CD4-positive, CD25-positive, alpha-beta regulatory T cell (primary cell): ENCODE measurements around the gene TUBB3. TPM values are rescaled to one million over a fixed set of nuclear protein-coding genes. Genes with fewer than 3 reads are reported as not detected.

ENCODE experiments used
- ATAC-seq, 2 donors: fragments of 150-1000 bp; cut with Tn5 transposase; one replicate each; pipeline ENCODE4 v1.10.0; 2021; ENCODE audit warnings: low read depth in 2 of 2, moderate number of reproducible peaks in 2 of 2, moderate library complexity in 1 of 2
- DNase-seq, 3 donors: peaks; one replicate each; pipeline versions ENCODE4 v3.0.0 to v3.0.0-alpha.2; 2012 to 2022; ENCODE audit warnings: mixed read lengths in 1 of 3
- H3K27ac ChIP-seq: one replicate; pipeline ENCODE4 v1.7.0; 2013; ENCODE audit warnings: mild to moderate bottlenecking, low read length; ENCODE audit not compliant: insufficient read depth, poor library complexity, severe bottlenecking
- H3K27me3 ChIP-seq: one replicate; pipeline ENCODE4 v1.7.0; 2013; ENCODE audit warnings: low read length; ENCODE audit not compliant: control insufficient read depth, insufficient read depth
- H3K36me3 ChIP-seq: one replicate; pipeline ENCODE4 v1.7.0; 2013; ENCODE audit warnings: mild to moderate bottlenecking, low read length, moderate library complexity; ENCODE audit not compliant: control insufficient read depth, insufficient read depth
- H3K4me1 ChIP-seq: 2 replicates; pipeline ENCODE4 v1.7.0; 2013; ENCODE audit warnings: mild to moderate bottlenecking, low read length; ENCODE audit not compliant: insufficient read depth, control insufficient read depth, poor library complexity, severe bottlenecking
- H3K4me3 ChIP-seq: one replicate; pipeline ENCODE4 v1.7.0; 2013; ENCODE audit warnings: low read depth, mild to moderate bottlenecking, low read length, moderate library complexity
- H3K9me3 ChIP-seq, 2 experiments: 1 replicate in 1 of 2; 2 replicates in 1 of 2; pipeline ENCODE4 v1.7.0; 2013; ENCODE audit warnings: low read length in 2 of 2, mild to moderate bottlenecking in 1 of 2, moderate library complexity in 1 of 2; ENCODE audit not compliant: control insufficient read depth in 2 of 2
- H3K27ac Mint-ChIP-seq, 3 donors: one replicate each; pipeline ENCODE4 v1.8.0; 2020 to 2022; ENCODE audit warnings: mild to moderate bottlenecking in 3 of 3, mixed read lengths in 3 of 3, moderate library complexity in 2 of 3
- H3K27me3 Mint-ChIP-seq: one replicate; pipeline ENCODE4 v1.8.0; 2022; ENCODE audit warnings: mild to moderate bottlenecking, mixed read lengths
- H3K36me3 Mint-ChIP-seq: one replicate; pipeline ENCODE4 v1.8.0; 2020; ENCODE audit warnings: mixed read lengths
- H3K4me1 Mint-ChIP-seq, 4 donors: one replicate each; pipeline ENCODE4 v1.8.0; 2020 to 2022; ENCODE audit warnings: mixed read lengths in 4 of 4, mild to moderate bottlenecking in 1 of 4
- H3K4me3 Mint-ChIP-seq, 4 donors: one replicate each; pipeline ENCODE4 v1.8.0; 2020 to 2022; ENCODE audit warnings: mild to moderate bottlenecking in 4 of 4, mixed read lengths in 4 of 4, moderate library complexity in 3 of 4
- H3K9me3 Mint-ChIP-seq, 7 donors: one replicate each; pipeline ENCODE4 v1.8.0; 2020 to 2022; ENCODE audit warnings: mixed read lengths in 7 of 7, mild to moderate bottlenecking in 3 of 7, moderate library complexity in 2 of 7
- polyA plus RNA-seq, 4 donors: library from polyadenylated mRNA; unstranded; fragments of 300-500 nt; fragmentation: Illumina TruSeq; gene quantifications; one replicate each; pipeline ENCODE4 v1.2.3, GENCODE V29; 2021
- total RNA-seq: library from RNA; stranded (reverse); gene quantifications from one replicate; pipeline ENCODE4 v1.2.3, GENCODE V29; 2022

The TUBB3 gene
- total and polyA plus RNA-seq, 5 donors from 2014 or later, result 0.22 to 1.8 TPM; not detected in 3

DNA sequence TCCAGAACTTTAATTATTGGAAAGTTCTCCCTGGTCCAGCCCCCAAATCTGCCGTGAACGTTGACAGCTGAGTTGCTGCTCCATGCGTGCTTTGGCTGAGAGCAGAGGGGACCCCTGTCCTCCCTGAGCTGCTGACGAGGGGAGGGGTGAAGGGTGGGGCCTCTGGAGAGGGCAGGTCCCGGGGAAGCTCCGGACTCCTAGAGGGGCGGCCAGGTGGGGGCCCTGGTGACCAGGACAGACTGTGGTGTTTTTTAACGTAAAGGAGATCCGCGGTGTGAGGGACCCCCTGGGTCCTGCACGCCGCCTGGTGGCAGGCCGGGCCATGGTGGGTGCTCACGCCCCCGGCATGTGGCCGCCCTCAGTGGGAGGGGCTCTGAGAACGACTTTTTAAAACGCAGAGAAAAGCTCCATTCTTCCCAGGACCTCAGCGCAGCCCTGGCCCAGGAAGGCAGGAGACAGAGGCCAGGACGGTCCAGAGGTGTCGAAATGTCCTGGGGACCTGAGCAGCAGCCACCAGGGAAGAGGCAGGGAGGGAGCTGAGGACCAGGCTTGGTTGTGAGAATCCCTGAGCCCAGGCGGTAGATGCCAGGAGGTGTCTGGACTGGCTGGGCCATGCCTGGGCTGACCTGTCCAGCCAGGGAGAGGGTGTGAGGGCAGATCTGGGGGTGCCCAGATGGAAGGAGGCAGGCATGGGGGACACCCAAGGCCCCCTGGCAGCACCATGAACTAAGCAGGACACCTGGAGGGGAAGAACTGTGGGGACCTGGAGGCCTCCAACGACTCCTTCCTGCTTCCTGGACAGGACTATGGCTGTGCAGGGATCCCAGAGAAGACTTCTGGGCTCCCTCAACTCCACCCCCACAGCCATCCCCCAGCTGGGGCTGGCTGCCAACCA lies 4.4 kb upstream of the TUBB3 start, which contains the start of gene MC1R:
TSS of gene MC1R (plus strand) at position 410 of the 895 bp plus-strand sequence. CDS start at position 807, 397 bp downstream.
- Histone ChIP-seq H3K9me3 (no peaks in the 10 kb centered on the region), H3K4me3 (peak within 1 kb of the TSS; percentile 73), H3K27me3 (no peaks in the 10 kb centered on the region), H3K27ac (no peak within 1 kb of the TSS), H3K36me3 (no peaks in the 10 kb centered on the region), H3K4me1 (peaks cover 60% of the 10 kb centered on the region)
- H3K36me3 Mint-ChIP-seq, result no peaks in the 10 kb centered on the region
- H3K4me1 Mint-ChIP-seq, result peaks cover 0 to 60% (median 21%) of the 10 kb centered on the region in 4 donors
- no peaks in the 10 kb centered on the region for H3K9me3 Mint-ChIP-seq
- DNase-seq, result peak in 1 of 3 donors; percentile 37
- peaks cover 31% of the 10 kb centered on the region for H3K27me3 Mint-ChIP-seq
- peak in 1 of 2 donors; percentile 9 for ATAC-seq
- H3K27ac Mint-ChIP-seq, result peak within 1 kb of the TSS in 1 of 3 donors; percentile 20
- peak within 1 kb of the TSS; percentile 63 to 88 (median 80) for H3K4me3 Mint-ChIP-seq

DNA sequence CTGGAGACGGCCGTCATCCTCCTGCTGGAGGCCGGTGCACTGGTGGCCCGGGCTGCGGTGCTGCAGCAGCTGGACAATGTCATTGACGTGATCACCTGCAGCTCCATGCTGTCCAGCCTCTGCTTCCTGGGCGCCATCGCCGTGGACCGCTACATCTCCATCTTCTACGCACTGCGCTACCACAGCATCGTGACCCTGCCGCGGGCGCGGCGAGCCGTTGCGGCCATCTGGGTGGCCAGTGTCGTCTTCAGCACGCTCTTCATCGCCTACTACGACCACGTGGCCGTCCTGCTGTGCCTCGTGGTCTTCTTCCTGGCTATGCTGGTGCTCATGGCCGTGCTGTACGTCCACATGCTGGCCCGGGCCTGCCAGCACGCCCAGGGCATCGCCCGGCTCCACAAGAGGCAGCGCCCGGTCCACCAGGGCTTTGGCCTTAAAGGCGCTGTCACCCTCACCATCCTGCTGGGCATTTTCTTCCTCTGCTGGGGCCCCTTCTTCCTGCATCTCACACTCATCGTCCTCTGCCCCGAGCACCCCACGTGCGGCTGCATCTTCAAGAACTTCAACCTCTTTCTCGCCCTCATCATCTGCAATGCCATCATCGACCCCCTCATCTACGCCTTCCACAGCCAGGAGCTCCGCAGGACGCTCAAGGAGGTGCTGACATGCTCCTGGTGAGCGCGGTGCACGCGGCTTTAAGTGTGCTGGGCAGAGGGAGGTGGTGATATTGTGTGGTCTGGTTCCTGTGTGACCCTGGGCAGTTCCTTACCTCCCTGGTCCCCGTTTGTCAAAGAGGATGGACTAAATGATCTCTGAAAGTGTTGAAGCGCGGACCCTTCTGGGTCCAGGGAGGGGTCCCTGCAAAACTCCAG lies 3.4 kb upstream of the TUBB3 start:
- H3K36me3 Mint-ChIP-seq, result no peaks in the 10 kb centered on the region
- ATAC-seq (no peak), DNase-seq (no peak)
- Histone ChIP-seq H3K27ac (no peak overlapping the region), H3K9me3 (no peaks in the 10 kb centered on the region), H3K27me3 (no peaks in the 10 kb centered on the region), H3K4me3 (no peak overlapping the region), H3K36me3 (no peaks in the 10 kb centered on the region), H3K4me1 (peaks cover 71% of the 10 kb centered on the region)
- peak overlapping the region in 1 of 3 donors; percentile 4 for H3K27ac Mint-ChIP-seq
- H3K27me3 Mint-ChIP-seq, result peaks cover 40% of the 10 kb centered on the region
- H3K4me3 Mint-ChIP-seq, result peak overlapping the region in 3 of 4 donors; percentile 28 to 88 (median 31)
- peaks cover 0 to 61% (median 19%) of the 10 kb centered on the region in 4 donors for H3K4me1 Mint-ChIP-seq
- H3K9me3 Mint-ChIP-seq, result no peaks in the 10 kb centered on the region

DNA sequence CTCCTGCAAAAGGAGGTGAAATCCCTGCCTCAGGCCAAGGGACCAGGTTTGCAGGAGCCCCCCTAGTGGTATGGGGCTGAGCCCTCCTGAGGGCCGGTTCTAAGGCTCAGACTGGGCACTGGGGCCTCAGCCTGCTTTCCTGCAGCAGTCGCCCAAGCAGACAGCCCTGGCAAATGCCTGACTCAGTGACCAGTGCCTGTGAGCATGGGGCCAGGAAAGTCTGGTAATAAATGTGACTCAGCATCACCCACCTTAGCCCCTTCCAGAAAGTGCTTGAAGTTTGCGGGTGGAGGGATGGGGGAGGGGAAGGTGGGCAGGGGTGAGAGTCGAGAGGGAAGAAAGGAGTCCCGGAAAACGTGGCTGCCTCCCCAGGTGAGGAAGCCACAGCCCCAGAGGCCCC lies 2.4 kb upstream of the TUBB3 start:
- Mint-ChIP-seq H3K27me3 (peaks cover 40% of the 10 kb centered on the region), H3K4me3 (peak overlapping the region in 3 of 4 donors; percentile 35 to 88 (median 60)), H3K9me3 (no peaks in the 10 kb centered on the region), H3K4me1 (peaks cover 0 to 65% (median 20%) of the 10 kb centered on the region in 4 donors), H3K36me3 (no peaks in the 10 kb centered on the region), H3K27ac (no peak overlapping the region)
- H3K27me3 ChIP-seq, result no peaks in the 10 kb centered on the region
- peaks cover 78% of the 10 kb centered on the region for H3K4me1 ChIP-seq
- H3K4me3 ChIP-seq, result no peak overlapping the region
- no peak overlapping the region for H3K27ac ChIP-seq
- no peaks in the 10 kb centered on the region for H3K9me3 ChIP-seq
- no peak for ATAC-seq
- no peak for DNase-seq
- no peaks in the 10 kb centered on the region for H3K36me3 ChIP-seq

DNA sequence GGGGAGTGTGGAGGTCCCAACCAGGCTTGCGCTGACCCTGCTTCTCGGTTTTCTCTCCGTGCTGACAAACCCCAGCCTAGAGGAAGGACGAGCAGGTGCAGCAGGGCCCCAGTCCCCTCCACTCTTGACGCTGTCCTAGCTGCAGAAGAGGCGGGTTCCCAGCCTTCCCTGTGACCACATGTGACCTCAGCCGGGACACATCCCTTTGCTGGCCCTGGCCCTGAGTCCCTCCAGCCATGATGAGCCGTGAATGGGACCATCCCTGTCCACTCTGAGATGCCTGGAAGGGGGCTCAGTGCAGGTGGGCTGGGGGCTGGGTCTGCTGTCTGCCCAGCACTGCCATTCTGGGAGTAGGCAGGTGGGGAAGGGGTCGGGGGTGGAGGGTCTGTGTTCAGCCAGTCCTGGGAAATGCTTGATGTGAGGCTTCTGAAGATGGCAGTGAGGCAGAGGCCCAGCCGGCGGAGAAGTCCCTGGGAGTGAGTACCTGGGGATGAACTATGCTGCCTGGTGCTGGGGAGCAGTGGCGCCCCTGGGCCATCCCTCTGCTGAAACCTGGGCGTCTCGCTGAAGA lies 1.9 kb upstream of the TUBB3 start:
- Histone ChIP-seq H3K27ac (no peak overlapping the region), H3K36me3 (no peaks in the 10 kb centered on the region), H3K9me3 (no peaks in the 10 kb centered on the region), H3K4me1 (peaks cover 83% of the 10 kb centered on the region), H3K27me3 (no peaks in the 10 kb centered on the region), H3K4me3 (no peak overlapping the region)
- Mint-ChIP-seq H3K27me3 (peaks cover 40% of the 10 kb centered on the region), H3K9me3 (no peaks in the 10 kb centered on the region), H3K4me1 (peaks cover 0 to 62% (median 20%) of the 10 kb centered on the region in 4 donors), H3K4me3 (peak overlapping the region in 1 of 4 donors; percentile 74), H3K27ac (no peak overlapping the region), H3K36me3 (no peaks in the 10 kb centered on the region)
- ATAC-seq, result no peak
- DNase-seq, result no peak

DNA sequence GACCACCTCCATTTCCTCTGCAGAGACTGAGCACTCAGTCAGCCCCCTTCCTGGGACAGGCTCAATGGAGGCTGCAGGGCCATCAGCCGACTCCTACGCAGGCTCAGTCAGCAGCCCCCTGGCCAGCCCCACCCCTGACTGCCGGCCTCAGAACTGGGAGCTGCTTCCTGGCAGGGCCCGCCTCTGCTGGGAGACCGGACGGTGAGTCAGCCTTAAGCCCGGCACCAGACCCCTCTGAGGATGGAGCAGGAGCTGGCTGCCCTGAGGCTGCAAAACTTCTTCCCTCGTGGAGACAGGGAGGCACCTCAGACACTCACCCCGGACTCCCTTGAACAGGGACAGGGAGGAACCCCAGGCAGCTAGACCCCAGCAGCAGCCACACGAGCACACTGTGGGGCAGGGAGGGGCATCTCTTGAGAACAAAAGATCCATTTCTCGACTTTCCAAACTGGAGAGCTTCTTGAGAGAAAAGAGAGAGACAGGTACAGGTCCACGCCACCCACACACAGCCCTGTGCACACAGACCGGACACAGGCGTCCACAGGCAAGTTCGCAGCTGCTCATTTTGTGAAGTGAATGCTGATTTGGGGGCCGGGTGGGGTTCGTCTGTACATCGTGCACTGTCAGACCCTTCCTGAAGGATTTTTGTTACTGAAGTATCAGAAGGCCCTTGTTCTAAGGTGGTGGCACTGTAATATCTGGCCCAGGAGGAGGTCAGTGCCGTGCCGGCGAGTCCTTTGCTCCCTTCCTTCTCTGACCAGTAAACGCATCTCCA lies 1.3 kb upstream of the TUBB3 start:
- H3K4me1 ChIP-seq, result peaks cover 83% of the 10 kb centered on the region
- Mint-ChIP-seq H3K27me3 (peaks cover 44% of the 10 kb centered on the region), H3K4me1 (peaks cover 0 to 64% (median 20%) of the 10 kb centered on the region in 4 donors), H3K4me3 (peak overlapping the region; percentile 62 to 83 (median 72)), H3K36me3 (no peaks in the 10 kb centered on the region), H3K9me3 (no peaks in the 10 kb centered on the region), H3K27ac (peak overlapping the region in 1 of 3 donors; percentile 29)
- H3K4me3 ChIP-seq, result no peak overlapping the region
- no peak for DNase-seq
- H3K9me3 ChIP-seq, result no peaks in the 10 kb centered on the region
- H3K27ac ChIP-seq, result no peak overlapping the region
- ATAC-seq, result no peak
- no peaks in the 10 kb centered on the region for H3K27me3 ChIP-seq
- no peaks in the 10 kb centered on the region for H3K36me3 ChIP-seq

DNA sequence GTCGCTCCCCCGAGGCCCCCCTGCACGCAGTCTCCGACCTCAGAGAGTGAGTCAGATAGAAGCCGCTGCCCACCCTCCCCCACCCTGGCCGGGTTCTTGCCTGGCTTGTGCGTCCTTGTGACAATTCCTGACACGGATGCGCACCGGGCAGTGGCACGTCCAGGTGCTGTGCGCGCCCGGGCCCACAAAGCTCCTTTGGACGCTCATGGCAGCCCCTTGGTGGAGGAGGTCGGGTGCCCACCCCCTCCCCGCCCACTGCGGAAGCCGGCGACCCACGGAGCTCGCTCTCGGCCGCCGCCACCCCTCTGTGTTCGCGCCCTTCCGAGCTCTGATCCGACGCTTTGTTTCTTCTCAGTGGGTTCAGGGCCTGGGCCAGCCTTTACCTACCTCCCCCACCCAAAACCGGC lies 662 bp upstream of the TUBB3 start:
- Histone ChIP-seq H3K9me3 (no peaks in the 10 kb centered on the region), H3K27ac (no peak overlapping the region), H3K4me1 (peaks cover 77% of the 10 kb centered on the region), H3K4me3 (no peak overlapping the region), H3K27me3 (no peaks in the 10 kb centered on the region), H3K36me3 (no peaks in the 10 kb centered on the region)
- DNase-seq, result no peak
- peak overlapping the region; percentile 62 to 83 (median 72) for H3K4me3 Mint-ChIP-seq
- ATAC-seq, result no peak
- H3K9me3 Mint-ChIP-seq, result no peaks in the 10 kb centered on the region
- no peaks in the 10 kb centered on the region for H3K36me3 Mint-ChIP-seq
- H3K27ac Mint-ChIP-seq, result no peak overlapping the region
- peaks cover 44% of the 10 kb centered on the region for H3K27me3 Mint-ChIP-seq
- peaks cover 0 to 58% (median 17%) of the 10 kb centered on the region in 4 donors for H3K4me1 Mint-ChIP-seq
